Bronchial epithelial cell (primary cell): ENCODE results near the gene SAFB2. TPM values are rescaled to one million over a fixed set of nuclear protein-coding genes. Genes with fewer than 3 reads are reported as not detected.

Experiments used
- DNase-seq: peaks from one replicate; pipeline ENCODE4 v3.0.0-alpha.2; 2010; ENCODE audit warnings: low read depth
- FAIRE-seq: peaks from 2 replicates; lab custom pipeline; 2011; peaks lifted over from hg19 to GRCh38; lab: Jason Lieb, UNC
- H3K27me3 ChIP-seq: 2 replicates; pipeline ENCODE4 v1.5.1; 2011; ENCODE audit warnings: low read length; ENCODE audit not compliant: control insufficient read depth, insufficient read depth
- H3K36me3 ChIP-seq: 2 replicates; pipeline ENCODE4 v1.5.1; 2011; ENCODE audit warnings: low read length; ENCODE audit not compliant: control insufficient read depth, insufficient read depth
- H3K4me3 ChIP-seq: 2 replicates; pipeline ENCODE4 v1.5.1; 2011; ENCODE audit warnings: mild to moderate bottlenecking, low read depth, low read length, control low read depth
- total RNA-seq: library from RNA; depleted of rRNA; stranded (reverse); fragments of >200 nt; gene quantifications from 2 replicates; pipeline ENCODE4 v1.2.1, GENCODE V29; 2014
- TF ChIP-seq, protein P1 (sequence below): IDR thresholded peaks from 2 replicates; pipeline ENCODE4 v1.5.1; 2011; ENCODE audit warnings: mild to moderate bottlenecking, moderate library complexity, low read length, control low read depth, inconsistent platforms; ENCODE audit not compliant: insufficient read depth, severe bottlenecking

The SAFB2 gene
- total RNA-seq, 1 donor from 2014 or later = 24.0 TPM

DNA sequence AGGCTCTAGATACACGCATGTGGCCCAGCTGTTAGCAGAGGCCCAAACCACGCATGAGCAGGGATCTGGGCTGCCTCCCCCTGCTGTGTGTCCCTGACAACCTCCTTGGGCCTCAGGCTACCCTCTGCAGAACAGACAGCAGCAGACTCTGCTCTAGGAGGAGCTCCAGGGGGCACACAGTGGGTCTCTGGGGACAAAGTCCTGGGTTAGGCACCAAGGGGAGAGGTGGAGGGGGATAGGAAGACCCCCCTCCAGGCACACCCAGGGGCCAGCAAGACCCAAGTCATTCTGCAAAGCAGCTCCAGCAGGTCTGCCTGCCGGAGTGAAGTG, 62.8 kb downstream of the SAFB2 start:
- TF ChIP-seq, protein P1, sequence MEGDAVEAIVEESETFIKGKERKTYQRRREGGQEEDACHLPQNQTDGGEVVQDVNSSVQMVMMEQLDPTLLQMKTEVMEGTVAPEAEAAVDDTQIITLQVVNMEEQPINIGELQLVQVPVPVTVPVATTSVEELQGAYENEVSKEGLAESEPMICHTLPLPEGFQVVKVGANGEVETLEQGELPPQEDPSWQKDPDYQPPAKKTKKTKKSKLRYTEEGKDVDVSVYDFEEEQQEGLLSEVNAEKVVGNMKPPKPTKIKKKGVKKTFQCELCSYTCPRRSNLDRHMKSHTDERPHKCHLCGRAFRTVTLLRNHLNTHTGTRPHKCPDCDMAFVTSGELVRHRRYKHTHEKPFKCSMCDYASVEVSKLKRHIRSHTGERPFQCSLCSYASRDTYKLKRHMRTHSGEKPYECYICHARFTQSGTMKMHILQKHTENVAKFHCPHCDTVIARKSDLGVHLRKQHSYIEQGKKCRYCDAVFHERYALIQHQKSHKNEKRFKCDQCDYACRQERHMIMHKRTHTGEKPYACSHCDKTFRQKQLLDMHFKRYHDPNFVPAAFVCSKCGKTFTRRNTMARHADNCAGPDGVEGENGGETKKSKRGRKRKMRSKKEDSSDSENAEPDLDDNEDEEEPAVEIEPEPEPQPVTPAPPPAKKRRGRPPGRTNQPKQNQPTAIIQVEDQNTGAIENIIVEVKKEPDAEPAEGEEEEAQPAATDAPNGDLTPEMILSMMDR = no peak
- FAIRE-seq (no peak), DNase-seq (no peak)
- Histone ChIP-seq H3K36me3 (no peaks in the 10 kb centered on the region), H3K4me3 (no peak overlapping the region), H3K27me3 (no peaks in the 10 kb centered on the region)

DNA sequence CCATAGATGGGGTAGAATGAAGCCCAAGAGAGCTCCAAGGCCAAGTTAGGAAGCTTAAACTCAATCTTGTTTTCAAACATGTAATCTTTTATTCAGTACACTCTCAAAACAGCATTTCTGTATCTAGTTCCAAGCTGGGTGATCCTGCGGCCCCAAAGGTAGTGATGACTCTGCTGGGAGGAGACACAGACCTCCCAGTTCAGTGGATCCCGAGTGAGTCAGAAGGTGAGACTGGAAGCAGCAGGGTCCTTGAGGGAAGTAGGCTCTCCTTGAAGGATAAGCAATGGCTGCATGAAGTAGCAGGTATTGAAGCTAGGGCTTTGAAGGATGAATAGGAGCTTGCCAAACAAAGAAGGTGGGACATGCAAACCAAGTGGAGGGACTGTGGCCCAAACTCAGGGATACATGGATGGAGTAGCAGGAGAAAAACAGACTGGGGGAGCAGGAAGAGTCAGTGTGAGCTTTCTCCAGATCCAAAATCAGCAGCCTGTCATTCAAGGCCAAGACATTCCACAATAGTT, 64.4 kb downstream of the SAFB2 start:
- no peaks in the 10 kb centered on the region for H3K36me3 ChIP-seq
- no peak overlapping the region for H3K4me3 ChIP-seq
- no peak for FAIRE-seq
- no peaks in the 10 kb centered on the region for H3K27me3 ChIP-seq
- TF ChIP-seq, protein P1 = no peak
- peak; percentile 83 for DNase-seq

DNA sequence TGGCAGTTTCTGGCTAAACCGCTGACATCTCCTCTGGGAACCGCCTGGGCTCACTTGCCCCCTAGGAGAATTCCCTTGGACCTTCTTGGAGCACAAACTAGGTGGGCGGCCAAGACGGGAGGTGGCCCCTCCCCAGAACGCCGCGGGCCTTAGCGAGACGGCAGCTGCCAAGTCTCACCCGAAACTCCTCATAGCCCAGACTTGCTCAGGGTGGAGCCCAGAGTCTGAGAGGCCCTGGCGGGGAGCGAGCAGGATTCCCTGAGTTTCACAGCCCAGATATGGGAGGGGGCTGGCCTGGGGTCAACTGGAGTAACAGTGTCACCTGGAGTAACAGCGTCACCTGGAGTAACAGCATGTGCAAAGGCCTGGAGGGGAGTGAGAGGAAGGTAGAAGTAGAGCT, 64.9 kb downstream of the SAFB2 start:
- peak overlapping the region; percentile 24 for H3K4me3 ChIP-seq
- FAIRE-seq (no peak), DNase-seq (peak; percentile 61)
- no peaks in the 10 kb centered on the region for H3K27me3 ChIP-seq
- TF ChIP-seq, protein P1 = no peak
- no peaks in the 10 kb centered on the region for H3K36me3 ChIP-seq

DNA sequence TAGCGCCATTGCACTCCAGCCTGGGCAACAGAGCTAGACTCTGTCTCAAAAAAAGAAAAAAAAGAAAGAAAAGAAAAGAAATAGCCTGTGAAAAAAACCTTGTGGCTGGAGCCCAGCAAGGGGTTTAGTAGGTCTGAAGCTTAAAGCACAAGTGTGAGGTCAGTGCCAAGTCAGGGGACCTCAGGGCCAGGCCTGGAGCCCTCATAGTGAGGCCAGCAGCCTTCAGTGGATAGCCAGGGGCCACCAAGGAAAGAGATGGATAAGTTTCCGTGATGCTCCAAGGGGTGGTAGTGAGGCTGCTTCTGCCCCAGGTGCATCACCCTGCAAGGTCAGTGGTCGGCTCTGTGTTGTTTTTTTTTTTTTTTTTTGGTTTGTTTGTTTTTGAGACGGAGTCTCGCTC, 67.7 kb downstream of the SAFB2 start:
- no peak for FAIRE-seq
- Histone ChIP-seq H3K4me3 (no peak overlapping the region), H3K36me3 (no peaks in the 10 kb centered on the region), H3K27me3 (no peaks in the 10 kb centered on the region)
- DNase-seq = no peak
- TF ChIP-seq, protein P1 = no peak

DNA sequence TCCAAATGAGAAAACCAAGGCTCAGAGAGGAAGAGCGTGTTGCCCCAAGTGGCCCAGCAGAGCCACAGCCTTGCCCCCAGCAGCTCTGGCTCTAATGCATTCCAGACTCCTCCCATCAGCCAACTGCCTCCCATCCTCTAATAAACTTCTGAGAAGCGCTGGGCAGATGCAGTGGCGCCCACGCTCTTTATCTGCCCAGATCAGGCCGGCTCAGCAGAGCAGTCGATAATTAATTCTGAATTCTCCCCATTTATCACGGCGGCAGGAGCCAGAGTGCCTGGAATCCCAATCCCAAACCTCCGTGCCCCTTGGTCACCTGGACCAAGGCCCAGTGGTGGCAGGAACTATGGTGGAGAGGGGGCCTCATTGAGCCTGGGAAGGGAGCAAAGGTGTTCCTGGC, 68.7 kb downstream of the SAFB2 start:
- DNase-seq = no peak
- Histone ChIP-seq H3K27me3 (no peaks in the 10 kb centered on the region), H3K36me3 (no peaks in the 10 kb centered on the region), H3K4me3 (no peak overlapping the region)
- TF ChIP-seq, protein P1 = no peak
- FAIRE-seq = no peak

DNA sequence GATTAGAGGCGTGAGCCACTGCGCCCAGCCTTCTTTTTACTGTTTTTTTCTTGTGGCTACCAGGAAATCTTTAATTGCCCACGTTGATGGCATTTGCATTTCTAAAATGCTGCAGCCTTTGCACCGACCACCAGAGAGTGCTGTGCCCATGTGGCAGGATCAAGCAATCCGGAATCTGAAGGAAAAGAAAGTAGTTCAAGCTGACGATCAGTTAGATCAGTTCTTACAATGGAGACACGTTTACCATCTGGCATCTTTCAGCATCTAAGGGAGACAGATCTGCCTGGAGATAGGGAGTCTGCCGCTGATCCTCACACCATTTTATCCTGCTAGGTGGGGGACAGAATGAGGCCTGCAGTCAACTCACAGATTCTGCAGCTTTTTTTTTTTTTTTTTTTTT, 74.7 kb downstream of the SAFB2 start:
- FAIRE-seq = no peak
- Histone ChIP-seq H3K36me3 (no peaks in the 10 kb centered on the region), H3K4me3 (no peak overlapping the region), H3K27me3 (no peaks in the 10 kb centered on the region)
- peak; percentile 56 for DNase-seq
- TF ChIP-seq, protein P1 = peak; percentile 66
